ENCODE measurements around the gene RSPH3. TPM values are rescaled to one million over a fixed set of nuclear protein-coding genes. Genes with fewer than 3 reads are reported as not detected.

RSPH3 gene
- total RNA-seq, 1 donor from 2014 or later: 17.2 TPM

DNA sequence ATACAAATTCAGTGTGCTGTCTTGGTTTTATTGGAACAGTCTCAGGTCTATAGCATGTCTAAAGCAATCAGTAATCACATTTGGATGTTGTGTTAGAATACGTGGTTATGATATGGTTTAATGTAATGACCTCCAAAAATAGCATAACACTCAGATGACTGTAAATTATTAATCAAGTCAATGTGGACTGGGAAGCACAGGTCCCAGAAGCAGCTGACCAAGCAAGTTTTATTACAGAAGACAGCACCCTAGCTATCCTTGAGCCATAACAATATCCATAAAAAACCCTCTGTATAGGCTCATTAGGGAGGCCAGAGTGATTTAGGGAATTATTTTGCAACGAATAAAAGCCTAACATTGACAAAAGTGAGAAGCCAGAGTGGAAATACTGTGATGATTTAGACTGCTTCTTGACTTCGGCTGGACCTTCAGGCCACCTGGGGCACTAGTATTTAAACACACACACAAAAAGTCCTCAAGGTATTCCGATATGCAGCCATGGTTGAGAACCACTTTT, 66.9 kb downstream of the RSPH3 start:
- Histone ChIP-seq H3K27ac (no peak overlapping the region), H3K27me3 (no peaks in the 10 kb centered on the region), H3K9me3 (no peaks in the 10 kb centered on the region), H3K36me3 (no peaks in the 10 kb centered on the region), H3K4me1 (no peaks in the 10 kb centered on the region), H3K4me3 (no peak overlapping the region)
- DNase-seq (no peak), ATAC-seq (no peak)
- intact Hi-C loops (cut with DNase I): no loop called here
- TF ChIP-seq, protein P1, sequence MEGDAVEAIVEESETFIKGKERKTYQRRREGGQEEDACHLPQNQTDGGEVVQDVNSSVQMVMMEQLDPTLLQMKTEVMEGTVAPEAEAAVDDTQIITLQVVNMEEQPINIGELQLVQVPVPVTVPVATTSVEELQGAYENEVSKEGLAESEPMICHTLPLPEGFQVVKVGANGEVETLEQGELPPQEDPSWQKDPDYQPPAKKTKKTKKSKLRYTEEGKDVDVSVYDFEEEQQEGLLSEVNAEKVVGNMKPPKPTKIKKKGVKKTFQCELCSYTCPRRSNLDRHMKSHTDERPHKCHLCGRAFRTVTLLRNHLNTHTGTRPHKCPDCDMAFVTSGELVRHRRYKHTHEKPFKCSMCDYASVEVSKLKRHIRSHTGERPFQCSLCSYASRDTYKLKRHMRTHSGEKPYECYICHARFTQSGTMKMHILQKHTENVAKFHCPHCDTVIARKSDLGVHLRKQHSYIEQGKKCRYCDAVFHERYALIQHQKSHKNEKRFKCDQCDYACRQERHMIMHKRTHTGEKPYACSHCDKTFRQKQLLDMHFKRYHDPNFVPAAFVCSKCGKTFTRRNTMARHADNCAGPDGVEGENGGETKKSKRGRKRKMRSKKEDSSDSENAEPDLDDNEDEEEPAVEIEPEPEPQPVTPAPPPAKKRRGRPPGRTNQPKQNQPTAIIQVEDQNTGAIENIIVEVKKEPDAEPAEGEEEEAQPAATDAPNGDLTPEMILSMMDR (IDR thresholded peaks at IDR 0.05): no peak

DNA sequence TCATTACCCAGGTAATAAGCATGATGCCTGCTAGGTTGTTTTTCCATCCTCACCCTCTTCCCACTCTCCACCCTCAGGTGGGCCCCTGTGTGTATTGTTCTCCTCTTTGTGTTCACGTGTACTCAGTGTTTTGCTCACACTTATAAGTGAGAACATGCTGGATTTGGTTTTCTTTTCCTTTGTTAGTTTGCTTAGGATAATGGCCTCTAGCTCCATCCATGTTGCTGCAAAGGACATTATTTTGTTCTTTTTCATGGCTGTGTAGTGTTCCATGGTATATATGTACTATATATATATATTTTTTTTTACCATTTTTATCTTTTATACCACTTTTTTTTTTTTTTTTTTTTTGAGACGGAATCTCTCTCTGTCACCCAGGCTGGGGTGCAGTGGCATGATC, 71.9 kb downstream of the RSPH3 start:
- Histone ChIP-seq H3K27ac (no peak overlapping the region), H3K4me3 (no peak overlapping the region), H3K27me3 (no peaks in the 10 kb centered on the region), H3K36me3 (no peaks in the 10 kb centered on the region), H3K4me1 (no peaks in the 10 kb centered on the region), H3K9me3 (no peaks in the 10 kb centered on the region)
- ATAC-seq (no peak), DNase-seq (no peak)
- TF ChIP-seq, protein P1 (IDR thresholded peaks at IDR 0.05): no peak
- intact Hi-C loops (cut with DNase I): no loop called here

DNA sequence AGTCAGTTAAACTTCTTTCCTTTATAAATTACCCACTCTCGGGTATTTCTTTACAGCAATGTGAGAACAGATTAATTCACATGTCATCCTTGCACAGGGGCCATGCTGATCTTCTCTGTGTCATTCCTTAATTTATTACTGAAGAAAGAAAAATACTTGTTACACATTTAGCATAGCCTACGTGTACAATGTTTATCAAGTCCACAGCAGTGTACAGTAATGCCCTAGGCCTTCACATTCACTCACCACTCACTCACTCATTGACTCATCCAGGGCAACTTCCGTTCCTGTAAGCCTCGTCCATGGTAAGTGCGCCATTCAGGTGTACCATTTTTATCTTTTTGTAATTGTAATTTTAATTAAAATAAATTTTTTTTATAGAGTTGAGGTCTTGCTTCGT, 73.6 kb downstream of the RSPH3 start:
- Histone ChIP-seq H3K27ac (no peak overlapping the region), H3K36me3 (no peaks in the 10 kb centered on the region), H3K27me3 (no peaks in the 10 kb centered on the region), H3K9me3 (no peaks in the 10 kb centered on the region), H3K4me1 (no peaks in the 10 kb centered on the region), H3K4me3 (no peak overlapping the region)
- ATAC-seq (no peak), DNase-seq (no peak)
- intact Hi-C loops (cut with DNase I): no loop called here
- TF ChIP-seq, protein P1 (IDR thresholded peaks at IDR 0.05): no peak

DNA sequence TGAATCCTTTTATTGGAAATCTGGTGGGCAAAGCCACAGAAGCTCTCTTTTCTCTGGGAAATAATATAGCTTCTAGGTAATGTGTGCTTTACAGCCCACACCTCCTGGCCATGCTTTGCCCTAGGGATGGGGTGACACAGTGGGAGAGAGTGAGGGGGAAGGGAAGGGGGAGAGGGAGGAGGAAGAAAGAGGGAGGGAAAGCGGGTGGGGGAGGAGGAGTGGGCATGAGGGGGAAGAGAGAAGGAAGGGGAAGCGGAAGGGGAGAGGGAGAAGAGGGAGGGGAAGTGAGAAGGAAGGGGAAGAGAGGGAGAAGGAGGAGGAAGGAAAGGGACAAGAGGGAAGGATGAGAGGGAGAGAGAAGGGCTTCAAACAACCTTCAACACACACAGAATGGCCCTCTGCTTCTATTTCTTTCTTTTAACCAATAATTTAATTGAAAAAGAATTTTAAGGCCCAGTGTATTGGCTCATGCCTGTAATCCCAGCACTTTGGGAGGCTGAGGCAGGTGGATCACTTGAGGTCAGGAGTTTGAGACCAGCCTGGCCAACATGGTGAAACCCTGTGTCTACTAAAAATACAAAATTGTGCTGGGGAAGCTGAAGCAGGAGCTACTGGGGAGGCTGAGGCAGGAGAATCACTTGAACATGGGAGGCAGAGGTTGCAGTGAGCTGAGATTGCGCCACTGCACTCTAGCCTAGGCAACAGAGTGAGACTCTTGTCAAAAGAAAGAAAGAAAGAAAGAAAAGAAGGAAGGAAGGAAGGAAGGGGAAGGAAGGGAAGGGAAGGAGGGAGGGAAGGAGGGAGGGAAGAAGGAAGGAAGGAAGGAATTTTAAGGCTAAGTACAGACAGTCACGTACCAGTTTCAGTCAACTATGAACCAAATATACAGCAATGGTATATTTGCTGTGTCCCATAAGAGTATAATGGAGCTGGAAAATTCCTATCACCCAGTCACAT, 75.2 kb downstream of the RSPH3 start:
- intact Hi-C loops (cut with DNase I): no loop called here
- no peaks in the 10 kb centered on the region for H3K27me3 ChIP-seq
- H3K27ac ChIP-seq: no peak overlapping the region
- TF ChIP-seq, protein P1 (IDR thresholded peaks at IDR 0.05): no peak
- ATAC-seq (no peak), DNase-seq (no peak)
- H3K9me3 ChIP-seq: no peaks in the 10 kb centered on the region
- H3K4me3 ChIP-seq: no peak overlapping the region
- H3K36me3 ChIP-seq: no peaks in the 10 kb centered on the region
- no peaks in the 10 kb centered on the region for H3K4me1 ChIP-seq

DNA sequence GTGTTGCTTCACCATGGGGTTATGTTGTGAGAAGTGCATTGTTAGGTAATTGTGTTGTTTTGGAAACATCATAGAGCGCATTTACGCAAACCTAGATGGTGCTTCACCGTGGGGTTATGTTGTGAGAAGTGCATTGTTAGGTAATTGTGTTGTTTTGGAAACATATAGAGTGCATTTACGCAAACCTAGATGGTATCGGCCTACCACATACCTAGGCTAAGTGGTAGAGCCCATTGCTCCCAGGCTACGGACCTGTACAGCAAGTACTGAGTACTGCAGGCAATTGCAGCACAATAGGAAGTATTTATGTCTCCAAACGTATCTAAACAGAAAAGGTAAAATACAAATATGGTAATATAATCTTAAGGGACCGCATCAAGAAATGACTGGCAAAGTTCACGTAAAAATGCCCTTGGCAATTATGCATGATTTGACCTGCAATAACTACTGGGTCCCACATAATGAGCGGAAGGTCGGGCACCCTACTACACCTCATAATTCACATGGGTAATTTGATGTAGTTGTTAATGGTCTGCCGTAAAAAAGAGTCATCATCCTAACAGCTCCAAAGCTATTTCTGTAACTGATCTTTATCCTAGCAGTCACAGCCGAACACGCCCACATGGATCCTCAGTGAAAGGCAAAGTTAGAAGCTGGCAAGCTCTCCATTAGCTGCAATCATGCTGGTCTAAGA, 76.0 kb downstream of the RSPH3 start:
- H3K27me3 ChIP-seq: no peaks in the 10 kb centered on the region
- no peak overlapping the region for H3K4me3 ChIP-seq
- DNase-seq (no peak), ATAC-seq (no peak)
- H3K9me3 ChIP-seq: no peaks in the 10 kb centered on the region
- H3K4me1 ChIP-seq: no peaks in the 10 kb centered on the region
- no peaks in the 10 kb centered on the region for H3K36me3 ChIP-seq
- intact Hi-C loops (cut with DNase I): no loop called here
- no peak overlapping the region for H3K27ac ChIP-seq
- TF ChIP-seq, protein P1 (IDR thresholded peaks at IDR 0.05): no peak

Other genes with a start within 250 kb of the RSPH3 start
- gene EZR, start 180.8 kb downstream of the RSPH3 start, total RNA-seq: 260 TPM
- gene TAGAP, start 44.8 kb upstream of the RSPH3 start, total RNA-seq: 12.9 TPM
- gene FNDC1, start 169.2 kb upstream of the RSPH3 start, total RNA-seq: 1.1 TPM